ENCODE results near the gene FAM124A.

The FAM124A gene

DNA sequence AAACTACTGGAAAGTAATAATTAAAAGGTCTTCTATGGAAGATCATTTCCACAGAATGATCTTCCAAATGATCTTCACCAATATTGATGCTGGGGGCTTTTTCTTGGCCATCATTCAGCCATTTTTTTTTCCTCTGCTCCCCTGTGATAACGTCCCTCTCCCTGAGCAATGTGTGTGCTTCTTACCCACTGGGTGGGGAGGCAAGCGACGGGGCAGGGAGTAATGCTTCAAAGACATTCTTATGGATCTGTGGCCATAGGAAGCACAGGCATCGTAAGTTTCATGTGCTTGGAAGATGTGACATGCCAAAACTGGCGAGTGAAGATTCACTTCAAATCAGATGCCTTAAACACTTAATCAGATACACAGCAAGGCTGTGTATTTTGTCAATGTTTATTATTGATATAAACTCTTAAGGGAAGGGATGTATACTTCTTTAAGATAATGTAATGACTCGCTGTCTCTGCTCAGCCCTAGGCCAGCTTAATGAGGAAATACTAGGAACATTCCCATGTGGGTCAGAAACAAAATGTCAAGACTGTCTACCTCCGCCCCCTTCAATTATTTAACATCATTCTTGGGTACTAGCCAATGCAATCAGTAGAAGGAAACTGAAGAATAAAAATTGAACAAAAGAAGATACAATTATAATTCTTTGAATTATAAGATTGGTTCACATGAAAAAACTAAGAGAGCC, 83.2 kb downstream of the FAM124A start:
- no peak overlapping the region for H3K4me3 ChIP-seq (ENCODE audit: low read length)
- no peak for DNase-seq (ENCODE audit: low read depth)
- no peak for TF ChIP-seq CTCF (conservative IDR thresholded peaks at IDR 0.05; ENCODE audit: low read length)

DNA sequence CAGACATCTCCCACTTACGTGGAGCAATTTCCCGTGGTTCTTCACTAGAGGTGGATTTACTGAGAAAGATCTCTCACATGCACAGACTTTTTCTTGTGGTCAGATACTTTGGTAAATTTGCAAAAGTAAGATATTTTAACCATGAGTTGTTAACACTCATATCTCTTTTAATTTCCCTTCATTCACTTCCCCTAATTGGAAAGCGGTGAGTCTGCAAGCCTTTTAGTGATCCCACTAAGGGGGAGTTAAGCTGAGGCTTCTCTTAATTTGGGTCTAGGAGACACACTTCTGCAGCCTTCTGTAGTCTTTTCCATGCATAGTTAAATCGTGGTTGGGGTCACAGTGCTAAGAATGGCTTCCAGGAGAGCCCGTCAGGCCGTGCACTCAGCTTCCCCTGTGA, 86.6 kb downstream of the FAM124A start:
- H3K4me3 ChIP-seq (ENCODE audit: low read length), result no peak overlapping the region
- DNase-seq (ENCODE audit: low read depth), result no peak
- TF ChIP-seq CTCF (conservative IDR thresholded peaks at IDR 0.05; ENCODE audit: low read length), result no peak

DNA sequence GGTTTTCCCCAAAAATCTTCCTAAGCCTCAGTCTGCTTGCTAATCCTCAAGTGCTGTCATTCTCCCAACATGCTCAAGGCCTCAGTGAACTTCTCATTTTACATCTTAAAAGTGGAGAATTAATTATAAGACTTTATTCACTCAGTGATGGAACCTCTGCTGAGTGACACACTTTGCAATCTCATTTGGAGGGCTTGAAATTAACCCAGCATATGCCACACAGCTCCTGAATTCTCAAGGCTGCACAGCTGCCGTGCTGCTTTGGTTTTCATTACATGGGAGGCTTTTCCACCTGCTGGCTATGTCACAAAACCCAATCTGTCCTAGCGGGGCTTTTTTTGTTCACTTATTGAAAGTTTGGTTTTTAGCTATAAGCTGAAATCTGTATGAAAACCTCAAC, 89.0 kb downstream of the FAM124A start:
- no peak for TF ChIP-seq CTCF (conservative IDR thresholded peaks at IDR 0.05; ENCODE audit: low read length)
- no peak overlapping the region for H3K4me3 ChIP-seq (ENCODE audit: low read length)
- DNase-seq (ENCODE audit: low read depth), result no peak

DNA sequence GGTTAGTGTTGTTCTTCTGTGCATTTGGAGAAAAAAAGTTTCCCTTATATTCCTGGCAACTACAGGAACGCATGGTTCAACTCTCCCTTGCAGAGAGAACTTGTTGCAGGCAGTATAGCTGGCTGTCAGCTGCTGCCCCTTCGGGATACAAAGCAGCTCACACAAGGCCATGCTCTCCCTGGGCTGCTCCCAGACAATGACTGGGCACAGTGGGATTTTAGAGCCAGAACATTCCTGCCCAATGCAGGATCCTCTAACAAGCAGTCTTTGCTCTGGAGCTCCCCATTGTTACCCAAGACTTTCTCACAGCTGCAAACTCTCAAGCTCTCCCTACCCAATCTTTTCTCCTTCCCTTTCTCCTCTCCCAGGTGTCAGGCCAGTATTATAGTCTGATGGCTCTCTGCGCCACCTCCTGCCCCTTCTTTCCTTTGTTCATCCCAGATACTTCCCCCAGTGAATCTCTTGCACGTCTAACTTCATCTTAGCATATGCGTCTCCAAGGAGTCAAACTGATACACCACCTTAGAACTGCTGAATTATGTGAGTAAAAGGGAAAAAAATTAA, 89.8 kb downstream of the FAM124A start:
- no peak for DNase-seq (ENCODE audit: low read depth)
- H3K4me3 ChIP-seq (ENCODE audit: low read length), result no peak overlapping the region

GRCh38 chr13:51313619-51314018, 91.4 kb downstream of the FAM124A start:
- no peak for TF ChIP-seq CTCF (conservative IDR thresholded peaks at IDR 0.05; ENCODE audit: low read length)
- DNase-seq (ENCODE audit: low read depth), result no peak
- H3K4me3 ChIP-seq (ENCODE audit: low read length), result no peak overlapping the region

More for the DNA sequence above, 89.8 kb downstream of the FAM124A start:
- TF ChIP-seq CTCF (conservative IDR thresholded peaks at IDR 0.05; ENCODE audit: low read length), result no peak

DNA sequence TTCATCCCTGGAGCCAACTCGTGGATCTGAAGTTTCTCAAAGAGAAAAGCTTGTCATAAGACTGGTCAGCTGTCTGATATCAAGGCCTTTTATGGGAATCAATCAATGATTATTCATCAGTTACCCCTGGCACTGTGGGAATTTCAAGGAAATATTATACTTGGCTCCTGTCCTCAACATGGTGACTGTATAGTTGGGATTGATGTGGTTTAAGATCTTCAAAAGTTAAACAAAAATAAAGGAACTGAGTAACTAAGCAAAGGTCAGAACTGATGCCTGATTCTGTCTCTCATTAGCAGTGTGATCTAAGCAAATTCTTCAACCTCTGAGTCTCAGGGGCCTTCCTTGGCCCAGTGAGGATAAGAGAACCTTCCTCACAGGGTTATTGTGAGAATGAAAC, 95.1 kb downstream of the FAM124A start:
- peak; percentile 31 for DNase-seq (ENCODE audit: low read depth)
- no peak overlapping the region for H3K4me3 ChIP-seq (ENCODE audit: low read length)
- TF ChIP-seq CTCF (conservative IDR thresholded peaks at IDR 0.05; ENCODE audit: low read length), result no peak

DNA sequence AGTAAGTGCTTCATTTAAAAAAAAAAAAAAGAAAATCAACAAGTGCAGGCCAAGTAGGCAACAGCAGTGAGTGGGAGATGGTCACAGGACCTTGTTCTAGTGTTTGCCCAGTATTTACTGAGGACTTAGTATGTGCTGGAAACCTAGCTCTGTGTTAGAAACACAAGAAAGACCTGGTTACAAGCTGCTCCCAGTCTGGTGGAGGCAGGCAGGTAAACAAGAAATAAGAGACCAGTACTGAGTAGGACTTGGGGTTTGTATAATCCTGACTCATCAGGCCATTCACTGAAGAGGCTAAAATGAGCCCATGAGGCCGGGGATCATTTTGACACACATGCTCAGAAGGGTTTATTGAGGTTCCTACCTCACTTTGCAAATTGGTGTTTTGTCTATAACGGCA, 95.8 kb downstream of the FAM124A start:
- TF ChIP-seq CTCF (conservative IDR thresholded peaks at IDR 0.05; ENCODE audit: low read length), result no peak
- no peak overlapping the region for H3K4me3 ChIP-seq (ENCODE audit: low read length)
- no peak for DNase-seq (ENCODE audit: low read depth)

Data from AG10803 (cell line).